Activated T-helper 9 cell treated with anti-CD3 and anti-CD28 coated beads, Interleukin-2, amount 50 U/mL, for 16 hours (primary cell): ENCODE data around the gene RAPGEF6.

Experiments used
- DNase-seq: peaks from one replicate; pipeline ENCODE4 v3.0.0-alpha.2; 2020; ENCODE audit warnings: low read depth

Gene RAPGEF6

GRCh38 chr5:131541071-131541470, 94.0 kb downstream of the RAPGEF6 start:
- DNase-seq, result no peak

- no peak for DNase-seq
Measured at GRCh38 chr5:131539251-131539650, 95.8 kb downstream of the RAPGEF6 start.

DNA sequence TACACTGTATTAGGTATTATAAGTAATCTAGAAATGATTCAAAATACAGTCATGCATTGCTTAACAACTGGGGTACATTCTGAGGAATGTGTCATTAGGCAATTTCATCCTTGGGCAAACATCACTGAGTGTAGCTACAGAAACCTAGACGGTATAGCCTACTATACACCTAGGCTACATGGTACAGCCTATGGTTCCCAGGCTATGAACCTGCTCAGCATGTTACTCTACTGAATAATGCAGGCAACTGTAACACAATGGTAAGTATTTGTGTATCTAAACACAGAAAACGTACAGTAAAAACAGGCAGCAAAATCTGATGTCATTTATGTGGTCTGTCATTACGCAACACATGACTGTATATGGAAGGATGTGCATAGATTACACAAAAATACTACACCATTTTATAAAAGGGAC, 96.8 kb downstream of the RAPGEF6 start:
- no peak for DNase-seq

- no peak for DNase-seq
Measured at GRCh38 chr5:131536850-131537448, 98.1 kb downstream of the RAPGEF6 start.

DNA sequence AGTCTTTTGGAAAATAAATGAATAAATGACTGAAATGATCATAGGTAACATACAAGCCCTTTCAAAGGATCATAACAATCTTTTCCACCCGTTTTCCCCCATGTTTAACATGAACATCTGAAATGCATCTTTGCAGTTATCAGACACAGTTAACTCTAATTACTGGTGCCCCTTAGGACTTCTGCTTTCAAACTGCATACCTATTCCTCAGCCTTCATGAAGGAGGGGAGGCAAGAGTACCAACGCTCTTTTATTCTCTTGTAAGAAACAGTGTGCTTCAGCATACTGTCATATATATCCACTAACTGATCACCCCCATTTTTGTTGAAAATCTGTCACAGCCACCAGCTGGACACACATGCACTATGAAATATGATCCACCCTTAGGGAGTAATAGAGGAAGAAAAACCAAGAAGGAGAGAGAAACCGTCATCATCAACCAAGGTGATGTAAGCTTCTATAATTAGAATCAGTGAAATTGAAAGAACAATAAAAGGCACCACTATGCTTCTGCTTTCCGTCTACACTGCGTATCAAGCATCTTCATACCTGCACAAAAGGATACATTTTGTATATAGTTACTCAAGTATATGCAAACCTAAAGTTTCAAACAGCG, 98.7 kb downstream of the RAPGEF6 start:
- no peak for DNase-seq

GRCh38 chr5:131534974-131535373, 100.1 kb downstream of the RAPGEF6 start:
- DNase-seq, result no peak

DNA sequence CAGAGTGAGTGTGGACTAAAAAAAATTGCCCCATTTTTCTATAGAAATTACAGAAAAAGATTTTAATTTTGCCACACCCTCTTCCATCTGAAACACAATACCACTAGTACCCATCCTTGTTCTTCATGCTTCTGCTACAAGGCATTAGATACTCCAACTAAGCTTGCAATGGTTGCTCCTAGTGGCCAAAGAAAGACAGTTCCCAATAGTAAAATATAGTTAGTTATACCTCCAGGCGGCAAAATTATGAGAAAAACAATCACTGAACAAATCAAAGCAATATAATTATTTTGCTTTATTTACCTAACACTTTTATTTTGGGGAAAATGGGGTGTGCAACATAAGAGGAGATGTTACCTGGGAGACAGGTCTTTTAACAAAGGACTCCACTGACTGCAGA, 101.2 kb downstream of the RAPGEF6 start:
- DNase-seq, result no peak

- no peak for DNase-seq
Measured at GRCh38 chr5:131532031-131532640, 102.9 kb downstream of the RAPGEF6 start.

- no peak for DNase-seq
Measured at GRCh38 chr5:131530706-131531331, 104.2 kb downstream of the RAPGEF6 start.

GRCh38 chr5:131528682-131529081, 106.3 kb downstream of the RAPGEF6 start:
- no peak for DNase-seq

DNA sequence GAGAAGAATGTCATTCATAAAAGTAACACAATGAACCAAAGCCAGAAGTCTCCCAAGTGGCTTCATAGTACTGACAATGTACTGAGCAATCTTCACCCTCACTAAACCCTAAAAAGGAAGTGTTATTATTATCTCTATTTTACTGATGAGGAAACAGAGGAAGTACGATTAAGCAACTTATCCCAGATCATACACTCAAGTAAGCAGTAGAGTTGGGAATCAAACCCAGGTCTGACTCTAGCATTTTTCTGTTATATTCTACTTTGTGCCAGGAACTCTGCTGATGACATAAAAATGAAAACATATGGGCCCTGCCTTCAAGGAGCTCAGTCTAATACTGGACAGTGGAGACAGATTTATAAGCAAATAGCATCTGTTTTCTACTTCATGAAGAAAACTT, 109.2 kb downstream of the RAPGEF6 start:
- no peak for DNase-seq

GRCh38 chr5:131524431-131524830, 110.6 kb downstream of the RAPGEF6 start:
- DNase-seq, result no peak

- no peak for DNase-seq
Measured at GRCh38 chr5:131523500-131524185, 111.4 kb downstream of the RAPGEF6 start.

DNA sequence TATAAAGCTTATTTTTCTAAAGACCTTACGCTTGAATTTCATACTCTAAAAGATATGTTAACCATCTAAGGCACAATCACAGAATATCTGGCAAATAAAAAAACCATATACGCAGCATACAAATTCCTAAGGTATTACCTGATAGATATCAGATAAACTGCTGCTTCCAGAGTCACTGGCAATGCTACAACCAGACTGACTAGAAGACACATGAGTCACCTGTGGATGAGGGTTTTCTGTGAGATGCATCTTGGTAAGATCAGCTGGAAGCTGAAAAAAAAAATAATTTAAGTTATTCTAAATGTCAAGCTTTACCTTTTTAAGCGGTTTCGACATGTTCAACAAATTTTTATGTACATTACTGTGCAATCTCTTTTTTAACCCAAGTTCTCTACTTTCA, 113.8 kb downstream of the RAPGEF6 start:
- no peak for DNase-seq

DNA sequence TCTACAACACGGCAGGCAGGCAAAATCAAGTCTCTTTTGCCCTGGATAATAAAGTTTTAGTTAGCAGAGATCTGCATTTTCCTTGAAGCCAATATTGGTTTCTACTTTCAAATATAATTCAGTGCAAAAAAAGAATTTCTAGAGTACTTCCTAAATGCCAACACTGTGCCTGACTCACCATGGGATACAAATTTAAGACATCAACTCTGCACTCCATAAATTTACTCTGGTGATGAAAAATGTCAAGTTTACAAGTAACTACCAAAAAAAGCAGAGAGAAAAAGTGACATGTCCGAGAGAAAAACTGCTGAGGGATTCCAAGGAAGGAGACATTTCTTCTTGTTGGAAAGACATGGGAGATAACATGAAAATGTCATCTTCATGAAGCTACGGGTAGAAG, 119.7 kb downstream of the RAPGEF6 start:
- DNase-seq, result no peak

- DNase-seq, result no peak
Measured at GRCh38 chr5:131514316-131515283, 120.4 kb downstream of the RAPGEF6 start.

GRCh38 chr5:131513780-131514179, 121.2 kb downstream of the RAPGEF6 start:
- DNase-seq, result no peak

DNA sequence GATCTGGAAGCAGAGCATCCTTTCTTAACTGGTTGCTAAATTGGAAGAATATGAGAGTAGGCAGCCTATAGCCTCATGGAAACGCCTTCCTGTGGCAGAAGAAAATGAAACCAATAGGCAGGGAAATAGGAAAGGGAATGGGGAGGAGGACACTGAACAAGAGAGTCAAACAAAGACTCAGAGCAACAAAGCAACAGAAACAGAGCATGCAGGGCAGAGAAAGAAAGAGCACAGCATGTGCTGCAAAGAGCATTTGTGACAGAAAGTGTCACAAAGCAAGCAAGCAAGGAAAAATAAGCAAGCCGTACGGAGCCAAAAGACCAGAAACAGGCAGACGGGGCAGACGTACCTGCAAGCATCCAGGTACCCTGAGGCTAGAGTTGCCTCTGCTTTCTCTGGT, 123.1 kb downstream of the RAPGEF6 start:
- no peak for DNase-seq

DNA sequence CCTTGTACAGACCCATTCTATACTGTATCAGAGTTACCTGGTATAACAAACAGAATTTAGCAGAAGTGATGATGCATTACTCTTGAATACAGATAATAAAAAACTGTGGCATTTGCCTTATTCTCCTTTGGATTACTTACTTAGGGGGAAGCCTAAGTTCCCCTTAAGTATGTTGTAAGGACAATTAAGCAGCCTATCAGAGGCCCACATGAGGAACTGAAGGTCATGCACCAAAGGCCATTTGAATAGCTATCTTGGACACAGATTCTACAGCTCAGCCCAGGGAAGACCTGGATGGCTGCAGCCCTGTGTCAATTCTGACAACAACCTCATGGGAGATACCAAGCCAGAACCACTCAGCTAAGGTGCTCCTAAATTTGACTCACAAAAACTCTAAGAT, 125.2 kb downstream of the RAPGEF6 start:
- DNase-seq, result no peak

DNA sequence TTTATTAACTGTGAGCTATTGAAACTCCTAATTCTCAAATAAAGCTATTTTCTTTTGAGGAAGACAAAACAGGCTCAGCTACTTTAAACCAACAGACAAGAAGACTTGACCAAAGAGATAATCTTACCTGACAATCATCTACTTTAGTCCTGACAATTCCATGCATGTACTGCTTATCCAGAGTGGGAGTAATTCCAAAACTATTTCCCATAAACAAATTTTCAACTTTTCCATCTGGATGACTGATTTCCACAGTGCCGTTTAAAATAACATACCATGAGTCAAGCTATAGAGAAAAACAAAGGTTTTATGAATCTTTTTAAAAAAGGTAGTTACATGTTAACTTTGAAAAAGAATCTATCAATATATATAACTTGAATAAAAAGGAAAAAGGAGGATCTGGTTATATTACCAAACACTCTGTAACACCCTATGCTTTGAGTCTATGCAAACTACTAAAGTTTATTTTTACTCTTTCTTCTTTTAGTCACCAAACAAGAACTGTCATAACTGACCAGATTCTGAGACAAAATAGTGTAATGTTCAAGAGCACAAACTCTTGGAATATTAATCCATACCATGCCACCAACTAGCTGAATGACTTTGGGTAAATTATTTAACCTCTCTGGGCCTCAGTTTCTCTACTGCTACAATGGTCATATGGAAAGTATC, 129.7 kb downstream of the RAPGEF6 start:
- no peak for DNase-seq

GRCh38 chr5:131496400-131496713, 138.7 kb downstream of the RAPGEF6 start:
- DNase-seq, result no peak
